Activated CD8-positive, alpha-beta memory T cell treated with anti-CD3 and anti-CD28 coated beads, Interleukin-2, amount 10 ng/mL, durations not matched to agents 7 days and 5 days (primary cell): ENCODE results near the gene TMPRSS4. TPM values are rescaled to one million over a fixed set of nuclear protein-coding genes. Genes with fewer than 3 reads are reported as not detected.

Experiments
- ATAC-seq: fragments of 150-1000 bp; cut with Tn5 transposase; one replicate; pipeline ENCODE4 v1.10.0; 2021; ENCODE audit warnings: moderate library complexity
- CTCF ChIA-PET: fragments of 350-600 bp; sonication (Branson Sonifier 250); formaldehyde crosslinking; loops from one replicate; lab custom pipeline; 2021; ENCODE audit warnings: antibody characterized with exemption; lab: Charles Lee
- DNase-seq: peaks from one replicate; pipeline ENCODE4 v3.0.0-alpha.2; 2020
- H3K27ac Mint-ChIP-seq: one replicate; pipeline ENCODE4 v1.8.0; 2021; ENCODE audit warnings: mild to moderate bottlenecking, mixed read lengths
- H3K27me3 Mint-ChIP-seq: one replicate; pipeline ENCODE4 v1.8.0; 2021; ENCODE audit warnings: mixed read lengths
- H3K36me3 Mint-ChIP-seq: one replicate; pipeline ENCODE4 v1.8.0; 2021; ENCODE audit warnings: mild to moderate bottlenecking, mixed read lengths
- H3K4me1 Mint-ChIP-seq: one replicate; pipeline ENCODE4 v1.8.0; 2021; ENCODE audit warnings: mixed read lengths
- H3K4me3 Mint-ChIP-seq: one replicate; pipeline ENCODE4 v1.8.0; 2021; ENCODE audit warnings: mild to moderate bottlenecking, moderate library complexity, mixed read lengths
- H3K9me3 Mint-ChIP-seq: one replicate; pipeline ENCODE4 v1.8.0; 2022; ENCODE audit warnings: low read depth, mixed read lengths
- total RNA-seq, 2 experiments: library from RNA; stranded (reverse); gene quantifications; one replicate each; pipeline ENCODE4 v1.2.3, GENCODE V29; 2021

Gene TMPRSS4, protein sequence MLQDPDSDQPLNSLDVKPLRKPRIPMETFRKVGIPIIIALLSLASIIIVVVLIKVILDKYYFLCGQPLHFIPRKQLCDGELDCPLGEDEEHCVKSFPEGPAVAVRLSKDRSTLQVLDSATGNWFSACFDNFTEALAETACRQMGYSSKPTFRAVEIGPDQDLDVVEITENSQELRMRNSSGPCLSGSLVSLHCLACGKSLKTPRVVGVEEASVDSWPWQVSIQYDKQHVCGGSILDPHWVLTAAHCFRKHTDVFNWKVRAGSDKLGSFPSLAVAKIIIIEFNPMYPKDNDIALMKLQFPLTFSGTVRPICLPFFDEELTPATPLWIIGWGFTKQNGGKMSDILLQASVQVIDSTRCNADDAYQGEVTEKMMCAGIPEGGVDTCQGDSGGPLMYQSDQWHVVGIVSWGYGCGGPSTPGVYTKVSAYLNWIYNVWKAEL
- under 1 TPM; 0.12 to 0.76 TPM for total RNA-seq

DNA sequence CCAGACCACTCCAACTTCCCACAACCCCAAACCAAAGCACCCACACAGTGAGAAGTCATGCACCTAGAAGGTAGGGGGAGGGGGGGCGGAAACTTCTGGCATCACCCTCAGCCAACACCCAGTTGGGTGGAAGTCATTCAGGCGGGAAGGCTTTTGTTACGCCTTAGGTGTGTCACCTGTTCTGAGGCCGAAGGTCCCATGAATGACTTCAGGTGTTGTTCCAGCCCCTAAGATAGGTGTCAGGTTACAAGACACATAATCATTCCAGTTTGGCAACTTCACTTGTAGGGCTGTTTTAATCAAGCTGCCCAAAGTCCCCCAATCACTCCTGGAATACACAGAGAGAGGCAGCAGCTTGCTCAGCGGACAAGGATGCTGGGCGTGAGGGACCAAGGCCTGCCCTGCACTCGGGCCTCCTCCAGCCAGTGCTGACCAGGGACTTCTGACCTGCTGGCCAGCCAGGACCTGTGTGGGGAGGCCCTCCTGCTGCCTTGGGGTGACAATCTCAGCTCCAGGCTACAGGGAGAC lies at the start of gene TMPRSS4:
Gene TMPRSS4, plus strand, starts transcription at position 325 of the 528 bp plus-strand sequence. CDS start 225 bp downstream, outside the sequence.
- Mint-ChIP-seq H3K4me1 (peaks cover 12% of the 10 kb centered on the region), H3K9me3 (no peaks in the 10 kb centered on the region), H3K27me3 (peaks cover 18% of the 10 kb centered on the region), H3K4me3 (no peak within 1 kb of the TSS), H3K27ac (no peak within 1 kb of the TSS), H3K36me3 (no peaks in the 10 kb centered on the region)
- CTCF ChIA-PET: interaction anchor here (0.8 kb wide), 1 partner anchor 130 kb away, joined by 3 read pairs; no protein-coding TSS in a partner anchor
- DNase-seq: no peak
- ATAC-seq: no peak

DNA sequence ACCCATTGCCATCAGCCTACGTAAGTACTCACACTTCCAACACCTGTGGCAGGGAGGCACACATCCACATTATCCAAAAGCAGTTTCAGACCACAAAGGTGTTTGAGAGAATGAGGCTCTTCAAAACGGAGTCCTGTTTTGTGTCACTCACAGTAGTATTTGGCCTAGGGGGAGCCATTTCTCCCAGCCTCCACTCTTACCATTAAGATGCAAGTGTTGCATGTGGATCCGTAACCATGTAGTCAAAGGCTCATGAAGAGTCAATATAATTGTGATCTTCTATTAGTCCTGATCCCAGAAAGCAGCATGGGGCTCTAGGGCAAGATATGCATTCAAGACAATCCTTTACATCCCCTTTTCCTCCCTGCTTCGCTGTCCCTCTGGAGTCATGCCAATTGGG lies 49.2 kb upstream of the TMPRSS4 start:
- peaks cover 13% of the 10 kb centered on the region for H3K9me3 Mint-ChIP-seq
- CTCF ChIA-PET: interaction anchor here (0.8 kb wide), 1 partner anchor 16 kb away, joined by 3 read pairs; no protein-coding TSS in a partner anchor
- DNase-seq (no peak), ATAC-seq (no peak)
- H3K27ac Mint-ChIP-seq: no peak overlapping the region
- no peak overlapping the region for H3K4me3 Mint-ChIP-seq
- no peaks in the 10 kb centered on the region for H3K27me3 Mint-ChIP-seq
- H3K36me3 Mint-ChIP-seq: peaks cover 28% of the 10 kb centered on the region
- peaks cover 34% of the 10 kb centered on the region for H3K4me1 Mint-ChIP-seq

DNA sequence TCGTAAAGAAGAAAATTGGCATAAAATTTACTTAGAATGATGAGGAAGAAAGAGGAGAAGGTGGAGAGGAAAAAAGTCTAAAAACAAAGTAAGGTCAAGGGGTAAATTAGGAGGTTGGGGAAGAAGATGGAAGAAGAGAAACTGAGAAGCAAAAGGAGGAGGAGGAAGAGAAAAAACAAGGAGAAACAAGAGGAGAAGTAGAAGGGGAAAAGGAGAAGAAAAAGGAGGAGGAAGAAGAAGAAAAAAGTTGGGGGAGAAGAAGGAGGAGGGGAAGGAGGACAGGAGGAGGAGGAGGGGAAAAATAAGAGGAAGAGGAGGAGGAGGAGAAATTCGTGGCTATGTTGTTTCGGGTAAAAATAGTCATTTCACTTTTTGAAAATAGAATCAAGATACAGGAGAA lies 48.3 kb upstream of the TMPRSS4 start:
- Mint-ChIP-seq H3K9me3 (peaks cover 13% of the 10 kb centered on the region), H3K4me3 (no peak overlapping the region), H3K27ac (no peak overlapping the region), H3K4me1 (peaks cover 43% of the 10 kb centered on the region), H3K27me3 (no peaks in the 10 kb centered on the region), H3K36me3 (peaks cover 26% of the 10 kb centered on the region)
- CTCF ChIA-PET: interaction anchor here (1.1 to 1.8 kb wide), 2 partner anchors 10 to 13 kb away, joined by 4 to 5 read pairs; no protein-coding TSS in a partner anchor
- ATAC-seq: no peak
- DNase-seq: no peak

DNA sequence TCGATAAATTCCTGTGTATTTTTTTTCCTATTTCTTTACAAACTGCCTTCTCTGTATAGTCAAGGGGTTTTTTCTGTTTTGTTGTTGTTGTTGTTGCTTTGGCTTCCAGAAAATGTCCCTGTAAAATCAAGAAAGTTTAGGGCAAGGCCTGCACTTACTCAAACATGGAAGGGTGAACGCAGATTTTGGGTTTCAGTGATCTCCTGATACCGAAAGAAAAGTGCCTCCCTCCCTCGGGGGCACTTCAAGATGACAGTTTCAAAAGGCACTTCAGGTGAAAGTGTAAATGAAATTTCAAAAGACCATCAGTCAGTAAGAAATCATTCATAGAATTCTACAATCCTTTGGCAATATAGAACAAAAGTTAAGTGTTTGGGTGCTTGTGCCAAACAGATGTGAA lies 43.4 kb upstream of the TMPRSS4 start:
- Mint-ChIP-seq H3K4me1 (peaks cover 62% of the 10 kb centered on the region), H3K4me3 (no peak overlapping the region), H3K27me3 (no peaks in the 10 kb centered on the region), H3K9me3 (peaks cover 13% of the 10 kb centered on the region), H3K27ac (peak overlapping the region; percentile 86), H3K36me3 (peaks cover 23% of the 10 kb centered on the region)
- ATAC-seq (peak; percentile 65), DNase-seq (no peak)
- CTCF ChIA-PET: no interaction called here

DNA sequence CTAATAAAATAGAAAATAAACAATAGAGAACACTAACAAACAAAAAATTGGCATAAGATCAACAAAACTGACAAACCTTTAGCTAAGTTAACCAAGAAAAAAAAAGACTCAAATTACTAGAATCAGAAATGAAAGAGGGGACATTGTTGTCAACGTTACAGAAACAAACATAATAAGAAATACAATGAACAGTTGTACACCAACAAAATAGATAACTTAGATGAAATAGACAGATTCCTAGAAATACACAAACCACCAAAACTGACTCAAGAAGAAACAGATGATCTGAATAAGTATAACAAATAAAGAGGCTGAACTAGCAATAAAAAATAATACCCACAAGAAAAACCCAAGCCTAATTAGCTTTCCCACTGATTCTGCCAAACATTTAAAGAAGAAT lies 34.7 kb upstream of the TMPRSS4 start:
- DNase-seq: no peak
- CTCF ChIA-PET: interaction anchor here (0.7 to 2.3 kb wide), 6 partner anchors 11 to 95 kb away, joined by 3 to 7 read pairs (median 4); no protein-coding TSS in a partner anchor
- Mint-ChIP-seq H3K4me3 (no peak overlapping the region), H3K36me3 (peaks cover 18% of the 10 kb centered on the region), H3K27me3 (no peaks in the 10 kb centered on the region), H3K27ac (peak overlapping the region; percentile 78), H3K9me3 (no peaks in the 10 kb centered on the region), H3K4me1 (peaks cover 86% of the 10 kb centered on the region)
- peak; percentile 15 for ATAC-seq

DNA sequence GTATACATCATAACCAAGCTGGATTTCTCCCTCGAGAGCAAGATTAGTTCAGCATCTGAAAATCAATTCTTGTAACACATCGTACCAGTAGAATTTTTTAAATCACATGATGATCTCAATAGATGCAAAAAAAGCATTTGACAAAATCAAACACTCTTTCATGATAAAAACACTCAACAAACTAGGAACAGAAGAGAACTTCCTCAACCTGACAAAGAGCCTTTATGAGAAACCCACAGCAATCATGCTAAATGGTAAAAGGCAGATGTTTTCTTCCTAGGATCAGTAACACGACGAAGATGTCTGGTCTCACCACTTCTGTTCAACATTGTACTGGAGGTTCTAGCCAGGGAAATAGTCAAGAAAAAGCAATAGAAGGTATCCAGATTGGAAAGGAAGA lies 34.1 kb upstream of the TMPRSS4 start:
- CTCF ChIA-PET: interaction anchor here (1.6 to 2.3 kb wide), 2 partner anchors 11 to 27 kb away, joined by 5 to 7 read pairs; no protein-coding TSS in a partner anchor
- Mint-ChIP-seq H3K4me3 (no peak overlapping the region), H3K9me3 (no peaks in the 10 kb centered on the region), H3K27ac (peak overlapping the region; percentile 78), H3K36me3 (peaks cover 17% of the 10 kb centered on the region), H3K27me3 (no peaks in the 10 kb centered on the region), H3K4me1 (peaks cover 86% of the 10 kb centered on the region)
- DNase-seq (no peak), ATAC-seq (no peak)

DNA sequence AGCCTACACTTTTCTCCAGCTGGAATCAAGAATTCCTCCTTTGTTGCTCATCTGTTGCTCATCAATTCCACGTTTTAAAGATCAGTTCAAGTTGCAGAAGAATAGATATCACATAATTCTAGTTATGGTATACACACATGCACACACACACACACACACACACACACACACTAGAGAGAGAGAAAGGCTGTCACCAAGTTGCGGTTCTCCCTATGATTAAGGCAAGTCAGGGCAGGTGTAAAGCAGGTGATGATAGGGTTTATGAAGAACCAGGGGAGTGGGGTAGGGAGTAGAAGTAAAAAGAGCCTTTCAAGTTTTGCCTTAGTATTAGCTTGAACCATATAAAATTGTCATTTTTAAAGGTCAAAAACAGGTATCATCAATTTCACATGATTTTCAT lies 31.7 kb upstream of the TMPRSS4 start:
- Mint-ChIP-seq H3K27me3 (no peaks in the 10 kb centered on the region), H3K36me3 (peaks cover 7% of the 10 kb centered on the region), H3K4me1 (peaks cover 89% of the 10 kb centered on the region), H3K4me3 (no peak overlapping the region), H3K27ac (peak overlapping the region; percentile 79), H3K9me3 (no peaks in the 10 kb centered on the region)
- CTCF ChIA-PET: interaction anchor here (0.7 to 1.9 kb wide), 12 partner anchors 8 to 230 kb away, joined by 3 to 8 read pairs (median 3); partner anchors contain the start of gene IL10RA
- DNase-seq: no peak
- ATAC-seq: no peak

DNA sequence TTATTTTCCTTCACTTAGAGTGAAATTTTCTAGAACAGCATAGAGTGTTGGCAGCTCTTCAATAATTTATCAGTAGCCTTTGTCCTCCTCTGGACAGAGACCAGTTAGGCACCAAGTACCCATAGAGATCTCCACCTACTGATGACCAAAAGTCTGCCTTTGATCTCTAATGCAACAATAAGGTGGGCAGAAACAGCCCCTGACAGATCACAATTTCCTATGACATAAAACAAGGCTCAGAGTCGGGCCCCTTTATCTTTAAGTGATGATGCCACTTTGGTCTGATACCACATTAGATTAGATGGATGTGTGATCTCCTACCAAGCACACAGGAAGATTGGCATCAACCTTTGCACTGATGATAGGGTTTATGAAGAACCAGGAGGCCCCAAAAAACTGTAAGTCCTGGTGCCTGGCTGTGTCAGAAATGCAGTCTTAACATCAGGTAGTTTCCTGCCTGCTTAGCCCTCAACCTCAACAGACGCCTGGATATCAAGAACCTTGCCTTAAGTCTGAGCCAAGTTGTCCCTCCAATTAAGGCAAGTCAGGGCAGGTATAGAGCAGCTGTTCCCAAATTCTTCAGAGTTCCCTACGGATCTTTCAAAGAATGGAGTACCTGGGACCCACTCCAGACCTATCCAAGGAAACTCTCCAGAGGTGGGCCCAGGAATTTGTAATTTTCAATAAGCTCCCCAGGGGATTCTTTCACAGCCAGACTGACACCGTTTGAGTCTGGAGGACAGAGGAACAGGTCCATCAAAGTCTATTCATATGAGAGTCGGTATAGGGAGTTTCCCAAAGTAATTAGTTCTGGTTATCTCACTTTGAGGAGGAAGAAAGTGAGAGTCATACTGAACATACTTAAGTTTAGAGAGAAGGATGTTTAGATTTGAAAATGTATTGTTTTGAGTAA lies 30.6 kb upstream of the TMPRSS4 start:
- peak; percentile 76 for ATAC-seq
- peaks cover 92% of the 10 kb centered on the region for H3K4me1 Mint-ChIP-seq
- H3K36me3 Mint-ChIP-seq: peaks cover 2% of the 10 kb centered on the region
- H3K27me3 Mint-ChIP-seq: no peaks in the 10 kb centered on the region
- H3K4me3 Mint-ChIP-seq: peak overlapping the region; percentile 2
- H3K9me3 Mint-ChIP-seq: no peaks in the 10 kb centered on the region
- DNase-seq: peak; percentile 57
- peak overlapping the region; percentile 79 for H3K27ac Mint-ChIP-seq
- CTCF ChIA-PET: interaction anchor here (0.7 to 1.9 kb wide), 13 partner anchors 9 to 96 kb away, joined by 3 to 8 read pairs (median 3); partner anchors contain the start of gene IL10RA

DNA sequence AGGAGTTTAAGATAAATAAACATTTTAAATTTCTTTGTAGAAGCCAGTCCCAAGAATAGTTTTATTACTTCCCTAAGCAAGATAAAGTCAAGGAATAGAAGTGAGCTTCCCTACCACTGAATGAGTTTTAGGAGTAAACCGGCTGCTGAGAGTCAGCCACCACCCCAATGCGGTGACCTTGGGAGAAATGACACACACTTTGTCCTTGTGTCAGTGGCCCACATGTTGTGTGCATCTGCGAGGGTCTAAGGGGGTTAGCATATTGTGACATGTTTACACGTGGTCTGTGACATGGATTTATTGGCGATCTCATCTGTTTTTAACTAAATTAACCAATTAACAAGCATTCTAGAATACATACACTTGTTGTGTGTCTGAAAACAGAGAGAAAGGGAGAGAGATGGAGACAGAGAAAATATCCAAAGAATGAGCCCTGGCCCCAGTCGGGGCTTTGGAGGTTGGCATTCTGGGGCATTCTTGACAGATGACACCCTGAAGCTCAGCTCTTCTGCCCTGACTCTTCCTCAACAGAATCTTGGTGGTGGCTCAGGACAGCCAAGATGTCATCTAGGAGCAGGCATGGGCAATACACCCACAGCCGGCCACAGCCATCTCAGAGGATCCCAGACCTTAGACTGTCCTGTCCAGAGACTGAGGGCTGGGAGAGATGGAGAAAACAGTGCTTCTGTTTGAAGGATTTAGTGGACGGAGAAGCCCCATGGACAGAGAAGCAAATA lies 29.7 kb upstream of the TMPRSS4 start:
- Mint-ChIP-seq H3K4me3 (no peak overlapping the region), H3K36me3 (peaks cover 1% of the 10 kb centered on the region), H3K9me3 (no peaks in the 10 kb centered on the region), H3K27me3 (no peaks in the 10 kb centered on the region), H3K27ac (peak overlapping the region; percentile 79), H3K4me1 (peaks cover 92% of the 10 kb centered on the region)
- CTCF ChIA-PET: interaction anchor here (0.7 to 2.5 kb wide), 15 partner anchors 10 to 230 kb away, joined by 3 to 22 read pairs (median 4); no protein-coding TSS in a partner anchor
- DNase-seq: peak; percentile 55
- ATAC-seq: no peak

DNA sequence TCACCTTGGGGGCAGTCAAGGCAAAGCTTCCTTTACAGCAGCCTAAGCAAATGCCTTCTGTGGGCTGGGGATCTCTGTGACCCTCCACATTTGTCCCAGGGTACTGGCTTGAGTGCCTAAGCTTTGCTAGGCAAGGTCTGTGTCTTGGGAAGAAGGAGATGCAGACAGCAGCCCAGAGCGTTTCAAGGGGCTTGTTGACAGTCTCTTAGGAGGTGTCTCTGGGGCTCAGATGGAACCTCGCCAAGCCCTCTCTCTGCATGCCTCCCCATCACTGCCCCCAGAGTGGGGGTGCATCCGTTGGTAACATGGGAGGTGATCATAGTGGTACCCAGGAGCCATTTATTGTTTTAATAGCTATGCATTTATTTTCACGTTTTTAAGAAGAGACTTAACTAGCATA lies 29.1 kb upstream of the TMPRSS4 start:
- CTCF ChIA-PET: interaction anchor here (0.9 to 2.5 kb wide), 12 partner anchors 32 to 240 kb away, joined by 3 to 22 read pairs (median 5); no protein-coding TSS in a partner anchor
- Mint-ChIP-seq H3K4me3 (no peak overlapping the region), H3K27me3 (no peaks in the 10 kb centered on the region), H3K27ac (peak overlapping the region; percentile 56), H3K4me1 (peaks cover 92% of the 10 kb centered on the region), H3K36me3 (no peaks in the 10 kb centered on the region), H3K9me3 (no peaks in the 10 kb centered on the region)
- ATAC-seq (no peak), DNase-seq (no peak)

DNA sequence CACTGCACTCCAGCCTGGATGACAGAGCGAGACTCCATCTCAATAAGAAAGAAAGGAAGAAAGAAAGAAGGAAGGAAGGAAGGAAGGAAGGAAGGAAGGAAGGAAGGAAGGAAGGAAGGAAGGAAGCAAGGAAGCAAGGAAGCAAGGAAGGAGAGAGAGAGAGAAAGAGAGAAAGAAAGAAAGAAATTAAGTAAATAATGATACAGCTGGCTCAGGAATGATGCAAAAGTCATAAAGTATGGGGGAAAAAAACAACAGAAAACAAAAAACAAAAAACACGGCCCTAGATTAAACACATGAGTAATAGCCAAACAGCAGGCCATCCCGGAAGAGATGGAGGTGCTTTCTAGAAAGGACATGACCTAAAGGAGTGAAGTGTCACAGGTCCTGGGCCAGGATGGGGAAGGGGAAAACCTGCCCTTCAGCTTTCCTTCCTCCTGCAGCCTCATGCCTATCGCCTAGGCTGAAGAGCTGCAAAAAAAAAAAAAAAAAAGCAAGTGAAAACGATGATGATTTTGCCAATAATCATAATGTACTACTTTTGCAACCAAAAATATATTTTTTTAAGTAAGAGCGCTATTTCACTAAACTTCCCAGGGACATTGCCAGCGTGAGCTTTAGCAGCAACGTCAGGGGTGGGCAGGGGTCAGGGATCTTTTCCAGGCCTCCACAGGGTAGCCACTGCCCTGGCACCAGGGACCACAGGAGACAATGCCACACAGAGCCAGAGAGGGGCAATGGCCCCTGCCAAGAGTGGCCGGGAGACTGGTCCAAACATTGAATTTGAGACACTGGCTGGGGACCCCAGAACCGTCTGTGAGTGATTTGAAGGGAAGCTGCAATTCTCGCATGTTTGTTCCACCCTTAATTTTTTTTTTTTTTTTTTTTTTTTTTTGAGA lies 28.2 kb upstream of the TMPRSS4 start:
- no peaks in the 10 kb centered on the region for H3K36me3 Mint-ChIP-seq
- no peak overlapping the region for H3K4me3 Mint-ChIP-seq
- CTCF ChIA-PET: interaction anchor here (0.7 to 2.5 kb wide), 13 partner anchors 30 to 241 kb away, joined by 3 to 22 read pairs (median 5); no protein-coding TSS in a partner anchor
- DNase-seq: no peak
- ATAC-seq: no peak
- H3K4me1 Mint-ChIP-seq: peaks cover 94% of the 10 kb centered on the region
- no peaks in the 10 kb centered on the region for H3K27me3 Mint-ChIP-seq
- peak overlapping the region; percentile 81 for H3K27ac Mint-ChIP-seq
- H3K9me3 Mint-ChIP-seq: no peaks in the 10 kb centered on the region
